Activated CD4-positive, alpha-beta T cell treated with anti-CD3 and anti-CD28 coated beads, Interleukin-2, amount 50 U/mL, for 48 hours (primary cell): ENCODE measurements around the gene SEMA3F.
A peak's percentile ranks its signal among the peaks of the same experiment; 100 is the strongest.

Experiments used
- DNase-seq, 2 experiments: peaks; one replicate each; pipeline ENCODE4 v3.0.0-alpha.2; 2020

Gene SEMA3F

GRCh38 chr3:50171540-50172301 lies 16.6 kb downstream of the SEMA3F start:
- DNase-seq: no peak

DNA sequence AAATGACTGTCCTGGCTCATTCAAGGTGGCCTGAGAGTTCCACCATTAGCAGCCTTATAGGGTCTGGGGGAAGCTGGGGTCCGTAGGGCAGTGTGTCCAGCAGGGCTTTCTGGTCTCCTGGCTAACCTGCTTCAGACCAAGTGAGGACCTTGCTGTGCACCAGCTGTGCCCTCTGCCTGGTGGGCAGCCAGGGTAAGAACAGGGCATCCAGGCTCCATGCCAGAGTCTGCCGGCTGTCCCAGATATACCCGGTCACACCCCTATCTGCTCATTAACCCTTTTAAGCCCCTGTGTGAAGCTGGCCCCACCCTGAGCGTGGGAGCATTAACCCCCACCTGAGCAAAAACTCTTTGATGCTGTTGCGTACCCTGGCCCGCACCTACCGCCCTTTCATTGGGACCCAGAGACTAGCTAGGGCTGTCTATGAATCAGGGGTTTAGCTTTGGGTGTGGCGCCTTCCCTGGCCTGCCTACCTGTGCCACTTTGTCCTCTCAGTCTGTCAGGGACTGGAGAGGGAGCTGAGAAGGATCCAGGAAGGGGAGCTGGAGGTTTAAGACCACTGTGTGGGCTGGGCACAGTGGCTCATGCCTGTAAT lies 17.6 kb downstream of the SEMA3F start:
- DNase-seq: no peak

- no peak for DNase-seq
Measured at GRCh38 chr3:50173685-50174516, 18.8 kb downstream of the SEMA3F start.

- no peak for DNase-seq
Measured at GRCh38 chr3:50174517-50174895, 19.4 kb downstream of the SEMA3F start.

DNA sequence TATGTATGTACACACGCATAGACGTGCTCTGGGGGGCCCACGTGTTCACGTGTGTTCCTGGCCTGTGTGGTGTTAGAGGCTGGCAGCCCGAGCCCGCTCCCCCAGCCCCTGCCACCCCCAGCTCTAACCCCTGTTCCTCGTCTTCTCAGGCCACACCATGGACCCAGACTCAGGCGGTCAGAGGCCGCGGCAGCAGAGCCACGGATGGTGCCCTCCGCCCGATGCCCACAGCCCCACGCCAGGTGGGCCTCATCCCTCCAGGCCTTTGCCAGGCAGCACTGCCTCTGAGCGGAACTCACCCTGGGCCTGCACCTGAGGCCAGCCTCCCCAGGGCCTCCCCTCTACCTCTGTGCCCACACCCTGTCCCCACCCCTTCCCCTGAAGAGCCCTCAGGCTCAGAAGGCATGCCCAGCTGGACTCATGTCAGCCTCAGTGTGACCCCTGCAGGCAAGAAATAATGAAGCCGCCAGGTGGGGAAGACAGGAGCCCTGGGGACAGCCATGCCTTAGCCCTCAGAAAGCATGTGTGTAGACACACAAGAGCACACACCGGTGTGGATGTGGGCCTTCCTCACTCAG lies 19.9 kb downstream of the SEMA3F start:
- DNase-seq: no peak

GRCh38 chr3:50177346-50177745 lies 22.2 kb downstream of the SEMA3F start:
- DNase-seq: no peak

DNA sequence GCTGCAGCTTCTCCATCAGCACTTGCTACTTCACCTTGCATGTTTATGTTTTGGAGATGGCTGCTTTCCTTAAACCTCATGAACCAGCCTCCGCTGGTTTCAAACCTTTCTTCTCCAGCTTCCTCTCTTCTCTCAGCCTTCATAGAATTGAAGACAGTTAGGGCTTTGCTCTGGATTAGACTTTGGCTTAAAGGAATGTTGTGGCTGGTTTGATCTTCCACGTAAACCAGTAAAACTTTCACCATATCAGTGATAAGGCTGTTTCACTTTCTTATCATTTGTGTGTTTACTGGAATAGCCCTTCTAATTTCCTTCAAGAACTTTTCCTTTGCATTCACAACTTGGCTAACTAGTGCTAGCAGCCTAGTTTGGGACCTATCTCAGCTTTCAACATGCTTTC lies 24.6 kb downstream of the SEMA3F start:
- DNase-seq: no peak

DNA sequence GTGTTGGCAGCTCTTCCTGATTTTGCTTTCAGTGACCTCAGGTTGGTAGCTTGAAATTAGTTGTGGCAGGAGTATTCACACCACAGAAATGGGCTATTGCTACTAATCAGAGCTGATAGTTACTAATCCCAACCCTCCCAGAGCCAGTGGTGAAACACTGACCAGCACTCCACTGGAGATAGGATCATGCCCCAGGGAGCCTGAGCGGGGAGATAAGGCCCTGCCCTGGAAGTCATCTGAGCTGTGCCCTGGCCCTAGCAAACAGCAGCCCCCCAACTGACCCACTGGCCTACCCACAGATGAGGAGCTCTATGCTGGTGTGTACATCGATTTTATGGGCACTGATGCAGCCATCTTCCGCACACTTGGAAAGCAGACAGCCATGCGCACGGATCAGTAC lies 26.9 kb downstream of the SEMA3F start:
- no peak for DNase-seq

GRCh38 chr3:50182533-50183099 lies 27.5 kb downstream of the SEMA3F start:
- no peak for DNase-seq

GRCh38 chr3:50183755-50184154 lies 28.6 kb downstream of the SEMA3F start:
- no peak for DNase-seq

GRCh38 chr3:50184242-50184978 lies 29.3 kb downstream of the SEMA3F start:
- no peak for DNase-seq

DNA sequence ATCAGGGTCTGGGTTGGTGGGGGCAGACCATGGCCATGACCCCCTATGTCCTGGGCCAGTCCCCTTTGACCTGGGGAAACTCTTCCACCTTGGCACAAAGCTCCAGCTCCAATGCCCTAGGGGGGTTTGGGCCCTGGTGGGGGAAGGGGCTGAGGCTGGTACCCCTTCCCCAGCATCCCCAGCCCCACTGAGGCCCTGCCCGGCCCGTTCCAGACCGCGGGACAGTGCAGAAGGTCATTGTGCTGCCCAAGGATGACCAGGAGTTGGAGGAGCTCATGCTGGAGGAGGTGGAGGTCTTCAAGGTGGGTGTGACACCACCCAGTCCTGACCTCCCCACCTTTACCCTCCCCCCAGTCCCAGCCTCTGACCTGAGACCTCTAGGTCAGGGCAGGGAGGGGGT lies 30.1 kb downstream of the SEMA3F start:
- DNase-seq: no peak

- no peak for DNase-seq
Measured at GRCh38 chr3:50186096-50186495, 31.0 kb downstream of the SEMA3F start.

DNA sequence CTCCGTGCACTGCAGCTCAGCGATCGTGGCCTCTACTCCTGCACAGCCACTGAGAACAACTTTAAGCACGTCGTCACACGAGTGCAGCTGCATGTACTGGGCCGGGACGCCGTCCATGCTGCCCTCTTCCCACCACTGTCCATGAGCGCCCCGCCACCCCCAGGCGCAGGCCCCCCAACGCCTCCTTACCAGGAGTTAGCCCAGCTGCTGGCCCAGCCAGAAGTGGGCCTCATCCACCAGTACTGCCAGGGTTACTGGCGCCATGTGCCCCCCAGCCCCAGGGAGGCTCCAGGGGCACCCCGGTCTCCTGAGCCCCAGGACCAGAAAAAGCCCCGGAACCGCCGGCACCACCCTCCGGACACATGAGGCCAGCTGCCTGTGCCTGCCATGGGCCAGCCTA lies 32.6 kb downstream of the SEMA3F start:
- DNase-seq: no peak

DNA sequence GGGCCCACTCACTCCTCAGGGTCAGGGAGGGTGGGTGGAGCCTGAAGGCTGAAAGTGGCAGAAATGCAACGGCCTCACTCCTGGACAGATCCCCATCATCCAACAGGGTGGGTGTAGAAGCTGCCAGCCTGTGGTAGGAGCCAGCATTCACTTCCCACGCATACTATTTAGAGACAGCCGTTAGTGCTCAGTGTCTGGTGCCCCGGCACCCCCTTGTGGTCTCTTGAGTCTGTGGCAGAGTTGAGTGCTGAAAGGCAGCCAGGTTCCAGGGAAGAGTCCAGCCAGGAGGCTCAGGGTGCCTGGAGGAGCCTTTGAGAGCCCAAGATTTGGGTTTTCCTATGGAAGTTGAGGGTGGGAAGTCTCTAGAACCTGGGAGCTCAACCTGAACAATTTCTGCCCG lies 34.1 kb downstream of the SEMA3F start:
- peak; percentile 34 to 51 for DNase-seq

- no peak for DNase-seq
Measured at GRCh38 chr3:50189989-50190388, 34.9 kb downstream of the SEMA3F start.

DNA sequence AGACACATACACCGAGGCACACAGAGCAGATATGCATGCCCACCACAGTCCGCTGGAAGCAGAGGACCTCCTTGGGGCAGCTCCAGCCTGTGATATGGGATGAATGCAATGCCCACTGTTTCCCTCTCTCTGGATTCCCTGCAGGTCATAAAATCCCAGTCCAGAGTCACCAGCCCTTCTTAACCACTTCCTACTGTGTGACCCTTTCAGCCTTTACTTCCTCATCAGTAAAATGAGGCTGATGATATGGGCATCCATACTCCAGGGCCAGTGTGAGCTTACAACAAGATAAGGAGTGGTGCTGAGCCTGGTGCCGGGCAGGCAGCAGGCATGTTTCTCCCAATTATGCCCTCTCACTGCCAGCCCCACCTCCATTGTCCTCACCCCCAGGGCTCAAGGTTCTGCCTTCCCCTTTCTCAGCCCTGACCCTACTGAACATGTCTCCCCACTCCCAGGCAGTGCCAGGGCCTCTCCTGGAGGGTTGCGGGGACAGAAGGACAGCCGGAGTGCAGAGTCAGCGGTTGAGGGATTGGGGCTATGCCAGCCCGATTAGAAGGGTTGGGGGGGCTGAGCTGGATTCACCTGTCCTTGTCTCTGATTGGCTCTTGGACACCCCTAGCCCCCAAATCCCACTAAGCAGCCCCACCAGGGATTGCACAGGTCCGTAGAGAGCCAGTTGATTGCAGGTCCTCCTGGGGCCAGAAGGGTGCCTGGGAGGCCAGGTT lies 36.0 kb downstream of the SEMA3F start, which contains the start of gene GNAT1:
GNAT1 (plus strand) TSS at position 675 of the 725 bp plus-strand sequence. CDS start 116 bp downstream, outside the sequence.
- no peak for DNase-seq

DNA sequence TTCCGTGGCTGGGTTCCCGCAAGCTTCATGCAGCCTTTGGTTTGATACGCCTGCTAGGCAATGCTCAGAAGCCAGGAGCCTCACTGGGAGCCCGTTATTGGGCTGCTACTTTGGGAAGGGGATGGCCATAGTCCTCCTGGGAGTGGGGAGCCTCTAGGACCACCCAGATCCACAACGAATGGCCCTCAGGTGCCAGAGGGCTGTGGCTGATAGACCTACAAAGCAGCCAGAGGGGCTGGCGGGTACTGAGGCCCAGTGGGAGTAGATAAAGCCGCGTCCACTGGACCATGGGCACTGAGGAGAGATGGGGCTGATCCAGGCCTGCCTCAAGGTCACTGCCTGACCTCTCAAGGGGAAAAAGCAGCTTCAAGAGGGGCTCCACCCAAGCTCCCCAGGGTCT lies 37.0 kb downstream of the SEMA3F start:
- no peak for DNase-seq

- peak; percentile 90 to 93 for DNase-seq
Measured at GRCh38 chr3:50192689-50193141, 37.6 kb downstream of the SEMA3F start.

DNA sequence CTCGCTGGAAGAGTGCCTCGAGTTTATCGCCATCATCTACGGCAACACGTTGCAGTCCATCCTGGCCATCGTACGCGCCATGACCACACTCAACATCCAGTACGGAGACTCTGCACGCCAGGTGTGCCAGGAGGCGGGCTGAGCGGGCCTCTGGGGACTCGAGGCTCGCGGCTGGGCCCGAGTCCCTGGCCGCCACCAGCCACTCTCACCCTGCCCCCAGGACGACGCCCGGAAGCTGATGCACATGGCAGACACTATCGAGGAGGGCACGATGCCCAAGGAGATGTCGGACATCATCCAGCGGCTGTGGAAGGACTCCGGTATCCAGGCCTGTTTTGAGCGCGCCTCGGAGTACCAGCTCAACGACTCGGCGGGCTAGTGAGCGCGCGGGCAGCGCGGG lies 38.2 kb downstream of the SEMA3F start:
- no peak for DNase-seq

- peak in 1 of 2 experiments; percentile 7 for DNase-seq
Measured at GRCh38 chr3:50193746-50194127, 38.6 kb downstream of the SEMA3F start.
